ENCODE measurements around the gene MRPS18A.

GRCh38 chr6:43679057-43679456 is 8.5 kb downstream of the MRPS18A start:
- TF ChIP-seq POLR2AphosphoS5 (IDR thresholded peaks at IDR 0.05; ENCODE audit: insufficient read depth, low read depth, low read length), result no peak
- no peak for TF ChIP-seq CTCF (IDR thresholded peaks at IDR 0.05; ENCODE audit: extremely low read depth in 1 of 2, insufficient read depth in 1 of 2, low read depth in 1 of 2, low read length in 2 of 2)
- no peak for TF ChIP-seq POLR2A (IDR thresholded peaks at IDR 0.05; ENCODE audit: low read depth, low read length)
- TF ChIP-seq EZH2 (IDR thresholded peaks at IDR 0.05; ENCODE audit: borderline replicate concordance, low read depth, low read length, severe bottlenecking), result no peak
- no peak for TF ChIP-seq MYC (IDR thresholded peaks at IDR 0.05; ENCODE audit: low read depth, low read length)
- no peak for TF ChIP-seq MAX (IDR thresholded peaks at IDR 0.05; ENCODE audit: insufficient read depth, insufficient read length)
- TF ChIP-seq FOS (IDR thresholded peaks at IDR 0.05; ENCODE audit: borderline replicate concordance, insufficient read depth, low read length), result no peak
- no peak for TF ChIP-seq JUN (IDR thresholded peaks at IDR 0.05; ENCODE audit: borderline replicate concordance, insufficient read depth, insufficient read length, low read depth)
- TF ChIP-seq GATA2 (IDR thresholded peaks at IDR 0.05; ENCODE audit: insufficient read depth, insufficient read length, low read depth, low read length), result no peak
